GM12891 (cell line): ENCODE data around the gene PRSS27.

Experiments used
- POLR2A ChIP-seq: IDR thresholded peaks from 2 replicates; pipeline ENCODE4 v1.6.1; 2011; ENCODE audit warnings: low read depth, low read length, control low read depth
- POLR2AphosphoS5 ChIP-seq: IDR thresholded peaks from 2 replicates; pipeline ENCODE4 v1.6.1; 2011; ENCODE audit warnings: low read depth, low read length, control low read depth
- SPI1 ChIP-seq: IDR thresholded peaks from 2 replicates; pipeline ENCODE4 v1.6.1; 2011; ENCODE audit warnings: low read depth, low read length, control low read depth

- no peak for TF ChIP-seq POLR2A
- TF ChIP-seq POLR2AphosphoS5, result no peak
- TF ChIP-seq SPI1, result no peak
These were observed 13.3 kb downstream of the PRSS27 start for GRCh38 chr16:2706611-2707311.
